HG02981 (cell line): ENCODE results near the gene SLC22A16.

ENCODE experiments used
- ATAC-seq: cut with Tn5 transposase; IDR thresholded peaks from one replicate; pipeline ENCODE4 v1.9.1; 2021; ENCODE audit warnings: mild to moderate bottlenecking, moderate library complexity; ENCODE audit not compliant: unreplicated experiment

Gene SLC22A16

DNA sequence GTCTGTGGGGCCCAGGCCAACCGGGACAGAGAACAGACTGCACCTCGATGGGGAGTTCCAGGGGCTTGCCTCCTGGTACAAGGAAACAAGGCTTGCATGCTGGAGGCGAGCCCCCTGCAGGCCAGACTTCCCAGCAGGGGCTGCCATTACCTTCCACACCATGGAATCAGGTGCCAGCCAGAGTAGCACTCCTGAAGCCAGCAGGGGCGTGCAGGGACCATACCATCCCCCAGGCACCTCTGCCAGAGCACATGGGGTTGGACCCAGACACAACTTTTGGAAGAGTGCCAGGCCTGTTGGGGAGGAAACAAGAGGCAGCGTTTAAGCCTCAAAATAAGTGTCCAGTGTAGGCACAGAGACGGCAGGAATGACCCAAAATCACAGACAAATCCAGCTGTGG lies 67.5 kb downstream of the SLC22A16 start:
- no peak for ATAC-seq

DNA sequence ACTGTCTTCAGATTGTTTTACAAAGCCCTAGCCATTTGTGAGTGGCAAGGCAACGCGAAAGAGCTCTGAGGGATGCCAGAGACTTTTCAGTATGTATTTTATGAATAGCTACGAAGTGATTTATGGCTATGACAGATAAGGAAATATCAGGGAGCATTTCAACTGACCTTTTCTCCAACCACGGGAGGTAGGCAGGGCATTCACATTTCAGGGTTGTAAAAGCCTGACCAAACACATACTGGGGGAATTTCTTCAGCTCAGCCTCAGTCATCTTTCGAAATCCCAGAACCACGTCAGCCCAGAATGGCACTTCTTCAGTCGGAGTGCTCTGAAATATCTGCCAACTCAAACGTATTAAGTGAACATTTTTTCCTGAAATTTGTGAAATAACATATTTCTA lies 71.8 kb downstream of the SLC22A16 start:
- no peak for ATAC-seq

DNA sequence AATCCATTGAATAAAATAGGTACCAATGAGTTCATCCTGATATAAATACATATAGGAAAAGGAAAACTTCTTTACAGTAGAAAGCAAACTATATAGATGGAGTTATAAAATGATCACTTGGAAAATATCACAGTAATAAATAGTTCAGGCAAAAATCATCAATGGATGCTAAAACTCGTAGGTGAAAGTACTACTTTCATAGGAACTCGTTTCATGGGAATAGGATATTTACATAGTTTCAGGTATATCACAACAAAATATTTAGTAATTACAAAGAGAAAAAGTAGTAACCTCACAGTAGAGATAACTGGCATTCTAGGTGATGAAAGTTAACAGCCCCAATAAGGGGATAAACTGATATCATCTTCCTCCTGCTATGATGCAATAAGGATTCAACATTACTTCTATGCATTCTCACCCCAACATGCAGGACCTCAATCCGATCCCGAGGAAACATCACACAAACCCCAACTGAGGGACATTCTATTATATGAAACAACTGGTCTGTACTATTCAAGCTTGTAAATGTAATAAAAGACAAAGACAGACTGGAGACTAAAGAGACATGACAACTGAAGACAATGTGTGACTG lies 74.7 kb downstream of the SLC22A16 start:
- no peak for ATAC-seq

DNA sequence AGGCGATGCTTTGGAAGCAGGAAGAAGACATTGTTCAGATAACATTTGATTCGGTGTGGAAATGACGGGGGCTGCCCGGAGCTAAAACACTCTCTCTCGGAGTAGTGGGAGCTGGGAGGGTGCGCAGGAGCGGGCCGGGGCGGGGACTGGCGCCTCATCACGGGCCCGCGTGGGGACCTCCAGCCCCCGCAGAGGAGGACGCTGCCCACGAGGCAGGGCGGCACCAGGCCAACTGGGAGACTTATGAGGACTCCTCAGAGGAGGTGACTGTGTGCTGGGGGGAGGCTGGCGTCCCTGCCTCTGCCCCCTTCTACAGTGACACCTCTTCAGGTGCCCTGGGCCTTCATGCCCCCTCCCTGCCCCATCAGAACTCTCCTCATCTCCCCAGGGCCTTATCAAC lies 76.2 kb downstream of the SLC22A16 start:
- no peak for ATAC-seq

DNA sequence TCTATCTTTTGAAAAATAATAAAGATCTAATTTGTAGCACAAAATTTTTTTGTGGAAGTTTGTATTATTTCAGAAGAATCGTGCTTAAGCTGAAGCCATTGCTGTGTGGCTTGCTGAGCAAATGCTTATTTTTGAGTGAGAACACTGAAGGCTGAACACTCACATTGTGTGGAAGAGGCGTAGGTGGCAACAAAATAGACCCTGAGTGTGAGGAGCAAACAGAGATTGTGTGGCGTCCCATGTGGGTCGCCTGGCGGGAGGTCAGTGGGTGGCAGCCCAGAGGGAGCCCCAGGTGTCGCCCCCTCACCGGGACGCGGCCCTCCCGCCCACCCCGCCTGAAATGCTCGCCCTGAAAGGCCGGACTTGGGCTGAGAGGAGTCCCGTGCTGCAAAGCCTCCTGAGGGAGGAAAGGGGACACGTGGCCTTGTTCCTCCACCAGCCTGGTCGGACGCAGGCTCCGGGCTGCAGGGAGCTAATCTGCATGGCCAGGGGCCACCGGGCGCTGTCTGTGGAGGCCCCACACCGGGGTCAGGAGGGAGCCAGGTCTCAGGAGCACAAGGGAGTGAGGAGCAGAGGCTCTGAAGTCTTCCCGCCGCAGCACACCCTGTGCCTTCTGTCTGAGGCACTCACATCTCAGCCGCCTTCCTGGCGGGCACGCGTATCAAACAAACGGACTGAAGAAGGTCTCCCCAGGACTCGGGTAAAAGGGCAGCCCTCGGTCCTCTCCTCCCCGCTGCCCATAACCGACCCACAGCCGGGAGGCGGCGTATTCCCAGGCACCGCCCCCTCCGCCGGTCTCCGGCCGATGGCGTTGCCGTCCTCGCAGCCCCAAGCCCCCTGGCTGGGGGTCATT lies 77.0 kb downstream of the SLC22A16 start:
- no peak for ATAC-seq

DNA sequence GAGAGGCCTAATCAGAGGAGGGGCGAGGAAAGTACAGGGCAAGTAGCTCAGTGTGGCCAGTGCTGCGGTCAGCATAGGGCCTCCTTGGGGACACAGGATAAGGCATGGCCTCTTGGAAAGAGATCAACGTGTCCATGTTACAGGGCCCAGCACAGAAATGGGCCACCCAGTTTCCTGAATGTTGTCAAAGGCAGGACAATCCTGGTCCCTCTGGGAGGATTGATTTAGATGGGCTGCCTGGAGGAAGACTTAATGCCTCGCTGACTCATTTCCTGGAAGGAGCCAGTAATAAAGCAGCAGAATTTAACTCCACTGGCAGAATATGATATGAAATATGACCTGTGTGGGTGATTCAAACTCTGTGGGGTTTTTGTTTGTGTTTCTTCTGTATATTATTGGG lies 77.6 kb downstream of the SLC22A16 start:
- ATAC-seq, result no peak

DNA sequence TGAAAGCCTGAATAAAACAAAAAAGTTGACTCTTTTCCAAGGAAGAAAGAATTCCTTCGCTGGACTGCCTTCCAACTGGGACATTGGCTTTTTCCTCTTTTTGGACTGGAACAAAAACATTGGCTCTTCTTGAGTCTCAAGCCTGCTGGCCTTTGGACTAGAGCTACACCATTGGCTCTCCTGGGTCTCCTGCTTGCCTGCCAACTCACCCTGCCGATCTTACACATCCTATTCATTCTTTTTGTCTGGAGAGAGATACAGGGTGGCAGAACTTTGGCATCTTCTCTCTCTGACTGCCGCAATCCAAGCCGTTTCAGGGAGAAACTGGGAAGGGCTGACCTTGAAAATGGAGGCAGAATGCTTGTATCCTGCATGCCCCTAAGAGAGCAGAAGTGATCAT lies 81.2 kb downstream of the SLC22A16 start:
- no peak for ATAC-seq

DNA sequence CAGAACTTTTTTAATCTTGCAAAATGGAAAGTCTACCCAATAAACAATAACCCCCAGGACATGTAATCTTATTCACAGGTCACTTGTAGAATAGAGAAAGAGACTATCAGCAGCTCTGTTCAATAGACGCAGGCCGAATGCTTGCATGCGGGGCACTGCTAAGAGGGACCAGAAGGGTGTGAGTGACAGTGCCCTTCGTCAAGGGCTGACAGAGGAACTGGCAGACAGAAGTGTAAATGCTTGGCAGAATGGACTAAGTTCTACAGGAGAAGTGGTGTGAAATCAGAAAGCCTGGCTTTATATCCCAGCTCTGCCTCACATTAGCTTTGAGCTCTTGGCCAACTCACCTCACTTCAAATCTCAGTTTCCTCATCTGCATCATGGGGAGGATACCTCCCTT lies 82.0 kb downstream of the SLC22A16 start:
- no peak for ATAC-seq

DNA sequence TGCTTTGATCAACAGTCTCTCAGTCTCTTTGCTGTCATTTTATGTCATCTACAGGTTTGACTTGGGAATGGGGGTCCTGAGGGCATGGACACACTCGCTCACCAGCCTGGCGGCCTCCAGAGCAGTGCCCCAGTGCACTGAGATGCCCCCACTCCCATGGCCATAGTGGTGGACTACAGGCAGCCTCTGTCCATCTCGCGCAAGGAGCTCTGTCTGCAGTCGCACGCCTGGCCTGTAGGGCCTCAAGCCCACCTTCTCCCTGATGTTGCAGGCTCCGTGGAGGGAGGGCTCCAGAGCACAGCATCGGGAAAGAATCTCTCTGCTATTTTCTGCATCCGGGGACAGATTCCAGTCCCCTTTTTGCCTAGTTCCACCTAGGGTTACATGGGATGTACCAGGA lies 83.7 kb downstream of the SLC22A16 start:
- ATAC-seq, result no peak

DNA sequence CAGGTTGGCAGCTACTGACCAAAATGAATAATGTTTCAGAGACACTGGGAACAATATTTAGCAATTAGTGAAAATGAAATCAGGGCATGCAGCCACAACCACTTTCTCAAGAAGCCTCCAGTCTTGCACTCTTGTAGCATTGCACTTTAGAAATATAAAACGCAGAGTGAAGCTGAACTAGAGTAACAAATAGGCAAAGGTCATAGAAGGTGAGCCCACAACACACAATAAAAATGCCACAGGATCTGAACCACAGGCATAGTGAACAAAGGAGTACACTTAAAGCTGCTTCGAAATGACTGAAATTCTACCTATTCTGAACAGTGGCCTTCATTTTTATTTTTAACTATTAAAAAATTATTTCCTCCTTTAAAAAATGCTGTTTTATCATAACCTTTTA lies 86.0 kb downstream of the SLC22A16 start:
- ATAC-seq, result no peak

DNA sequence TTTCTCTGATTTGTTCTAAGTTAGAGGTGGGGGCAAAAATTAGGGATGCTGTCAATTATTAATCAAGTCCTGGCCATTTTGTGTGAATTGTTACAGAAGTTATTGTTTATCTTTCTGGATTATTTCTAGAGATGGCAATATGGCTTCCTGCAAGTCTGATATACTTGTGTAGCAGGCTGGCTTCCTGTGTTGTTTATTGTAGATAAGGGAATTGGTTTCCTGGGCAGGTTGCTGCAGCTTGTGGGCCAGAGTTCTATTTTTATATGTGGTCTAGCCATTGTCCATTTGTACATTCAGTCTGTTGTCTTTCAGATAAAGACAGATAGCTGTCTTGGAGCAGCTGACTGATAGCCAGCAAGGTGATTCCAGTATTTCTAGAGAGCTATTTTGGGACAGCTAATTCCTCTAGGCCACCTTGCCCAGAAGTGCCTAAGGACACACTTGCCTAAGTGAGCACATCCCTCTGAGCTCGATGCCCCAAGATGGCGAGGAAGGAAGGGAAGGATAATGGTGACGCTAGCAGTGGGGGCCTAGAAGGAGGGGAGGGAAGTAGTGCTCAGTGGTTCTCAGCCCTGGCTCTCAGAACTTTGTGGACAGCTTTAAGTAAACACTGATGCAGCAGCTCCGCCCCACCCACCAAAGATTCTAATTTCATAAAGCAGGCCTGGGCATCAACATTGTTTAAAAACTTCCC lies 86.6 kb downstream of the SLC22A16 start:
- no peak for ATAC-seq

DNA sequence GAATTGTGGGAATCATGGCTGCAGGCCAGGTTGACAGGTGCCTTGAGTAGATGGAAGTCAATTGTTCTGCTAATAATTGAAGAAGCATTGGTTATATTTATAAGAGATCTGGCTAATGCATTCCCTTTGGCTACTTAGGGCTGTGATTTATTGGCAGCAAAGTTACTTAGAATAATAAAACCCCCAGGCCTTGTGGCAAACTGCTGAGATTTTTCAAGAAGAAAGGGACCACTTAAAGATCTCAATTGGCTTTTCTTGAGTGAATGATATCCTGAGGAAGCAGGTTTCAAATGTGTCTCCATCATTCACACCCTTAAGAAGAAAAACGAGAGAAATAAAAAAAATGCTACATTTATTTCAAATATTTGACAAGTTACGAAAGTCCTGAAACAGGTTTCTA lies 88.4 kb downstream of the SLC22A16 start:
- no peak for ATAC-seq

DNA sequence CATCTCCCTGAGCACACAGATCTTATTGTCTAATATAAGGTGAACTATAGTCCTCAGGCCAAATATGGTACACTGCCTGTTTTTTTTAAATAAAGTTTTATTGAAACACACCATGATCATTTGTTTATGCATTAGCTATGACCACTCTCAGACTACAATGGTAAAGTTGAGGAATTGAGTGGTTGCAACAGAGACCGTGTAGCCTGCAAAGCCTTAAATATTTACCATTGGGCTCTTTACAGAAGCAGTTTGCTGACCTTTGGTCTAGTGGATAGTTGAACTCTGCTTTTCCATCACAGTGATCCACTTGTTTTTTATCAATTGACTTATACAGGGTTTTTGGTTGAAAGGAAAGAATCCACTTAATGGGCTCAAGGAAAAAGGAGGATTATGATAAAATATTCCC lies 91.0 kb downstream of the SLC22A16 start:
- ATAC-seq, result no peak

DNA sequence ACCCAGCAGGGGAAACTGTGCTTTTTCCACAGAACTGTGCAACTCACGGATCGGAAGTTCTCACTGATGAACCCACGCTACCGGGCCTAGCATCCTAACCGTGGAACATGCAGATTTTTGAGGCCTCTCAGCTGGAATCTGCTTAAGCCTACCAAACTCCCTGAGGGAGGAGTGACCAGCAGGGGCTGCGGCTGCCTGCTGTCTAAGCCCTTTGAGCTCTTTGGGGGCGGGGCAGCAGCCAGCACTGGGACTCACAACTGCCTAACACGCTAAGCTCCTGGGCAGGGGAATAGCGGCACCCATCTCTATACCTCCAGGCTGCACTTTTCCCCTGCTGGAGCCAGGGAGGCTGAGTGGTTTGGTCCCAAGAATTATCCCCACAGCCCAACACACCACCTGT lies 97.9 kb downstream of the SLC22A16 start:
- ATAC-seq, result no peak
